ENCODE results near the gene GRIFIN. TPM values are rescaled to one million over a fixed set of nuclear protein-coding genes. Genes with fewer than 3 reads are reported as not detected.

The GRIFIN gene
- total and polyA plus RNA-seq, 9 of the 15 experiments (the other 6 are each of a cell fraction or from before 2014, with no cell fraction given) = not detected

DNA sequence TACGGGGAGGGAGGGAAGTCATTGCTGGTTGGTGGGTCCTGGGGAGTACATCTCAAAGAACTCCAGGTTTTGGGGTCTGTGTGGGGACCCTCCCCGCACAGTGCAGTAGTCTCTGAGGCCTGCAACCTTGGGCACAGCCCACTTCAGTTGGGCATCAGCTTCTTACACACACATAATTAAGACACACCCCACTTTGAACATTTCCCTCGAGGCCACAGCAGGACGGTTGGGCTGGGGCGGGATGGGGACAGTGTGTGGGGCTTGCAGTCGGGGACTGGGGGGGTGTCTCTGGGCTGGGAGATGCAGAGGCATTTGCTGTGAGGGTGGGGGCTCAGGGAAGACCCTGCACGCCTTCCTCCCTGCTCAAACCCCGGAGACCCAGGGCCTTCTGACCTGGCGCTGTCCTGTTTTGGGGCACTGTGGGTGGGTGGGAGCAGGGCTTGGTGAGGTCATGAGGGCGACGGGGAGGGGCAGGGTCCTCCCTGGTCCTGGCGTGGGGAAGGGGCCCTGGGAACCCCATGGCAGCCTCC lies 44.6 kb upstream of the GRIFIN start:
- H3K36me3 ChIP-seq (ENCODE audit: control insufficient read depth, insufficient read depth, low read length) = no peaks in the 10 kb centered on the region
- peaks cover 0 to 25% of the 10 kb centered on the region in 2 experiments; a peak in 2 of 5 replicates for H3K27me3 ChIP-seq (ENCODE audit: control insufficient read depth in 2 of 2, insufficient read depth in 2 of 2, low read length in 2 of 2)
- FAIRE-seq (no peak), ATAC-seq (no peak), DNase-seq (ENCODE audit: extremely low read depth in 1 of 4, low spot score in 3 of 4) (no peak)
- ChIA-PET CTCF (ENCODE audit: low intra/inter-chr PET ratio) (no interaction called here), POLR2A (interaction anchor here (0.7 to 1.2 kb wide), 2 partner anchors 12 to 13 kb away, joined by 3 read pairs; no protein-coding TSS in a partner anchor)
- no peak overlapping the region for H3K4me3 ChIP-seq
- H3K9me3 ChIP-seq (replicated peaks; ENCODE audit: control insufficient read depth, insufficient read depth, low read depth, low read length) = no peaks in the 10 kb centered on the region
- TF ChIP-seq ELK3 (CRISPR knock-in tag; IDR thresholded peaks at IDR 0.05) (no peak), CHD4 (IDR thresholded peaks at IDR 0.05; ENCODE audit: insufficient read depth, insufficient replicate concordance, low read depth, low read length, poor library complexity, severe bottlenecking) (no peak), FUS (optimal IDR thresholded peaks at IDR 0.05; ENCODE audit: low read depth, low read length) (no peak), CAMTA2 (CRISPR knock-in tag; conservative IDR thresholded peaks at IDR 0.05) (no peak), EGR1 (conservative IDR thresholded peaks at IDR 0.05) (no peak), STAG1 (CRISPR knock-in tag; IDR thresholded peaks at IDR 0.05; ENCODE audit: borderline replicate concordance) (no peak), ZNF717 (CRISPR knock-in tag; IDR thresholded peaks at IDR 0.05) (no peak), DPF2 (IDR thresholded peaks at IDR 0.05) (no peak), ZBTB49 (CRISPR knock-in tag; IDR thresholded peaks at IDR 0.05; ENCODE audit: borderline replicate concordance) (no peak), JUND (IDR thresholded peaks at IDR 0.05; ENCODE audit: borderline replicate concordance, low read depth, low read length) (no peak), JUND (tag; IDR thresholded peaks at IDR 0.05; ENCODE audit: borderline replicate concordance, low read depth, low read length) (no peak), YBX1 (IDR thresholded peaks at IDR 0.05) (no peak), PATZ1 (CRISPR knock-in tag; IDR thresholded peaks at IDR 0.05; ENCODE audit: borderline replicate concordance) (no peak)
- no peaks in the 10 kb centered on the region for H3K79me2 ChIP-seq (ENCODE audit: control insufficient read depth, insufficient read depth, low read length)
- H3K4me2 ChIP-seq (ENCODE audit: insufficient read depth, low read length) = no peak overlapping the region
- in situ Hi-C loops (cut with MboI) = no loop called here
- H4K20me1 ChIP-seq (replicated peaks; ENCODE audit: control insufficient read depth, insufficient read depth, low read length) = peaks cover 4% of the 10 kb centered on the region
- H3K27ac ChIP-seq (ENCODE audit: extremely low read depth, low read depth, low read length) = no peak overlapping the region
- BruUV-seq (replicated peaks) = no TSS peak
- no peak overlapping the region for H2AFZ ChIP-seq (ENCODE audit: low read depth, low read length)
- intact Hi-C loops (cut with micrococcal nuclease) = no loop called here
- H3K4me1 ChIP-seq (replicated peaks in 1 of 2; ENCODE audit: control insufficient read depth in 2 of 2, insufficient read depth in 2 of 2, low read length in 2 of 2) = peaks cover 0 to 89% of the 10 kb centered on the region in 2 experiments
- WGBS (ENCODE audit: insufficient coverage, low coverage, missing lambda C conversion rate) = 19% methylated on average over 4 of the region's 12 CpGs
- no peaks in the 10 kb centered on the region for H3K9me1 ChIP-seq (ENCODE audit: control insufficient read depth, insufficient read depth, low read length)
- H3K9ac ChIP-seq (ENCODE audit: insufficient read depth in 1 of 2, low read depth in 2 of 2, low read length in 2 of 2) = no peak overlapping the region
